ENCODE measurements around the gene FMNL2.
A peak's percentile ranks its signal among the peaks of the same experiment; 100 is the strongest.

FMNL2 gene

DNA sequence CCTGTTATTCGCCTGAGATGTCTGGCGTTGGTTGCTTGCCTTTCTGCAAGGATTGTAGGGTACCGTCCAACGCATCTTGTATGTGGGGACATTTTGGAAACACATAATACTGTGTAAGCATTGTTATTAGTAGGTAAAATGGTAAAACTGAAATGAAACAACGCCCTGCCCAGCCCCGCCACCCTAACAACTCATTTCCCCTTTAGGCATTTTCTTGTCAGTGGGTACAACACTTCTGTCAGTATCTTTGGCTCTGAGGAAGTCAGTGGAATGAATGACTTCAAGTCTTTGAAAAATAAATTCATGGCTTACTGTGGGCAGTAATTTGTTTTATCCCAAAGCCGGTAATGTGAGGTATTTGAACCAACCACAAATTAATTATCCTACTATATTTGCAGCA, 86.0 kb downstream of the FMNL2 start:
- TF ChIP-seq, protein P1, sequence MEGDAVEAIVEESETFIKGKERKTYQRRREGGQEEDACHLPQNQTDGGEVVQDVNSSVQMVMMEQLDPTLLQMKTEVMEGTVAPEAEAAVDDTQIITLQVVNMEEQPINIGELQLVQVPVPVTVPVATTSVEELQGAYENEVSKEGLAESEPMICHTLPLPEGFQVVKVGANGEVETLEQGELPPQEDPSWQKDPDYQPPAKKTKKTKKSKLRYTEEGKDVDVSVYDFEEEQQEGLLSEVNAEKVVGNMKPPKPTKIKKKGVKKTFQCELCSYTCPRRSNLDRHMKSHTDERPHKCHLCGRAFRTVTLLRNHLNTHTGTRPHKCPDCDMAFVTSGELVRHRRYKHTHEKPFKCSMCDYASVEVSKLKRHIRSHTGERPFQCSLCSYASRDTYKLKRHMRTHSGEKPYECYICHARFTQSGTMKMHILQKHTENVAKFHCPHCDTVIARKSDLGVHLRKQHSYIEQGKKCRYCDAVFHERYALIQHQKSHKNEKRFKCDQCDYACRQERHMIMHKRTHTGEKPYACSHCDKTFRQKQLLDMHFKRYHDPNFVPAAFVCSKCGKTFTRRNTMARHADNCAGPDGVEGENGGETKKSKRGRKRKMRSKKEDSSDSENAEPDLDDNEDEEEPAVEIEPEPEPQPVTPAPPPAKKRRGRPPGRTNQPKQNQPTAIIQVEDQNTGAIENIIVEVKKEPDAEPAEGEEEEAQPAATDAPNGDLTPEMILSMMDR (IDR thresholded peaks at IDR 0.05; ENCODE audit: insufficient read depth, low read length, missing control alignments): no peak
- ChIA-PET POLR2A (interaction anchor here (0.7 kb wide), 2 partner anchors 65 to 152 kb away, joined by 3 read pairs; no protein-coding TSS in a partner anchor), CTCF (interaction anchor here (1.0 to 1.6 kb wide), 4 partner anchors 8 to 228 kb away, joined by 3 to 7 read pairs (median 6); no protein-coding TSS in a partner anchor)
- DNase-seq (ENCODE audit: low read depth, low spot score): no peak
- H3K4me3 ChIP-seq (ENCODE audit: low read depth, low read length): no peak overlapping the region

DNA sequence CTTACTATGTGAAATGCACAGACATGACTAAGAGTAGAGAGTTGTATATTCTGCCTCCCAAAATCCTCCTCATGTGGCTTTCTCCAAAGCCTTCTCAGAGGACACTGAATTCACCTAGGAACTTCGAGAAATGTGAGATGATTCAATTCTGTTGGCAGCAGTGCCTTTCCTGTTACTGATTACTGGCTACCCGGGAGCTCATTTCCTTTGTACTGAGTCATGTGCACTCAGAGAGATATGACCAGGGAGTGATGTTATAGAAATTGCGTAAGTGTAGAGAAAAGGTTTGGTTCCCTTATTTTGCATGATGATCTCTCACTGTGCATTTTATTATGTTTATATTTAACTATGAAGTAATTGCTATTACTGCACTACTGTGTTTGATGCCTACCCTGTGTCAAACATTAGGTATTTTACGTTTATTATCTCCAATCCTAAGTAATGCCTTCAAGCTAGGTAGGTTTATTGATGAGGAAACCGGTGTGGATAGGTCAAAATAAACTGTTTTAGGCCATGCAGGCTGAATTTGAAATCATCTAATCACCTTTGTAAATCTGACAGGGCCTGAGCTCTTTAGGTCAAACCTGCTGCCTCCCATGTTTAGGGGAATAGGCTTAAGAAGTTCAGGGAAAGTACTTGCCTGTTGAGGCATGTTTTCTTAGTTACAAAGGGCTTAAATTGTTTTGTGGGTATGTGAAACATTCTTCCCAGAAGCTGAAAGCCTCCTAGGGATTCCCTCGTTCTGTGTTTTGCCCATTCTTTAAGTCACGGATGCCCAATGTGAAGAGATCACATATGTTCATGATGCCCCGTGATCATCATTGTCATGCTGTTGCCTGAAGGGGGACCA, 86.8 kb downstream of the FMNL2 start:
- CTCF ChIA-PET: interaction anchor here (0.9 to 1.6 kb wide), 4 partner anchors 12 to 214 kb away, joined by 3 to 7 read pairs (median 5); no protein-coding TSS in a partner anchor
- H3K4me3 ChIP-seq (ENCODE audit: low read depth, low read length): no peak overlapping the region
- POLR2A ChIA-PET: interaction anchor here (0.7 to 1.1 kb wide), 3 partner anchors 24 to 151 kb away, joined by 3 read pairs; no protein-coding TSS in a partner anchor
- TF ChIP-seq, protein P1 (IDR thresholded peaks at IDR 0.05; ENCODE audit: insufficient read depth, low read length, missing control alignments): no peak
- DNase-seq (ENCODE audit: low read depth, low spot score): peak; percentile 94

DNA sequence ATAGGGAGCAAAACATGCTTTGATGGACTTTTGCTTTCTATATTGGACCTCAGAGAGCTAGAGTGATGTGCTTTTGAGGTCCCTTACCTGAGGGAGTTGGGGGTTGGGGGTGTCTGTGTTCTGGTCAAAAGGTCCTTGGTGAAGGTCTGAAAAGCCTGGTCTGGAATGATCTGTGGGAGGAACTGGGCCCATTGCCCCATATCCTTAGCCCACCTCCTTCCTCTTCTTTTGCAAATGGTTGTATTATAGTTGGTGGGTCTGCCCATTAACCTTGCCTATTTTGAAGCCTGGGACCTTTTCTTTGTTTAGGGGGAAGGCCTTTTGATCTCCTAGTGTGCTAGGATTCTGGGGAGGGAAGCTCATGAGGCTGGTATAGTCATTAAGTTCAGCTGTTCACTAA, 88.7 kb downstream of the FMNL2 start:
- TF ChIP-seq, protein P1 (IDR thresholded peaks at IDR 0.05; ENCODE audit: insufficient read depth, low read length, missing control alignments): no peak
- POLR2A ChIA-PET: no interaction called here
- CTCF ChIA-PET: no interaction called here
- DNase-seq (ENCODE audit: low read depth, low spot score): no peak
- no peak overlapping the region for H3K4me3 ChIP-seq (ENCODE audit: low read depth, low read length)

DNA sequence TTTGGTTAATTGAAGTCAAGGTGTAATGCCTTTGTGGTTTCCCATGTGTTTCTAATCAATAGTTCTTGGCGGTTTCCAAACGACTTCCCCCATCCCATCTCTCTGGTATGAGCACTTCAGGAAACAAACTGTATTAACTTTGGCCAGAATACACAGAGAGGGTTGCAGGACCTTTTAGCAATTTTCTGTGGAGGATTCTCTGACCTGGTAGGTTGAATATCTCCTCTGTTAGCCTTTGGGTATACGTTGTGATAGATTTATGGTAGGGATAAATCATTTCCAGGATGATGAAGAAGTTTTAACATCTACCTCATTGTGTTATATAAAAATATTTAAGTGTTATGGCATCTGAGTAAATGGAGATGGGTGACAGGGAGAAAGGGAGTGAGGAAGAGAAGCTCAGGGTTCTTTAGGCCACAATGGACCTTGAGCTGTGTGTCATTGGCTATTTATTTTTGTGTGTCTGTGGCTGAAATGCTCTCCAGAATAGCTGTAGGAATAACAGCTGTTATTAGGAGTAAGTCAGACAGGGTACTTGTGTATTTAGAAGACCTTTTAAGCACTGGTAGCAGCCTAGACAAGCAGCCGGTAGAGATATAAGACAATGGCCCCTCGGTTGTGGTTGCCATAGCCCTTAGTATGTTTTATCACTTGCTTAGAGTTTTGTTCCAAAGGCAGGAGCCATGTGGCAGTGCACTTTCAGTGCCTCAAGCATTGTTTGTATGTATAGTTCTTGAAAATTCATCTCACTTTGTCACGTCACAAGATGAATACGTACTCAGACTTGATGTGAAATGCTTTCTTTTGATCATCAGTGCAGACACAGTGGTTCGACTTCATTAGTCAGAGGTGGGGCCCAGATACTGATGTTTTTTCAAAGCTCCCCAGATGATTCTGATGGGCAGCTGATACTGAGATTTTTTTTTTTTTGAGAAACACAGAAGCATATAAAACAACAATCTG, 91.1 kb downstream of the FMNL2 start:
- no peak for DNase-seq (ENCODE audit: low read depth, low spot score)
- POLR2A ChIA-PET: interaction anchor here (0.6 kb wide), 1 partner anchor 121 kb away, joined by 4 read pairs; no protein-coding TSS in a partner anchor
- no peak overlapping the region for H3K4me3 ChIP-seq (ENCODE audit: low read depth, low read length)
- TF ChIP-seq, protein P1 (IDR thresholded peaks at IDR 0.05; ENCODE audit: insufficient read depth, low read length, missing control alignments): no peak
- CTCF ChIA-PET: interaction anchor here (1.6 to 1.7 kb wide), 2 partner anchors 8 to 13 kb away, joined by 4 to 6 read pairs; no protein-coding TSS in a partner anchor

DNA sequence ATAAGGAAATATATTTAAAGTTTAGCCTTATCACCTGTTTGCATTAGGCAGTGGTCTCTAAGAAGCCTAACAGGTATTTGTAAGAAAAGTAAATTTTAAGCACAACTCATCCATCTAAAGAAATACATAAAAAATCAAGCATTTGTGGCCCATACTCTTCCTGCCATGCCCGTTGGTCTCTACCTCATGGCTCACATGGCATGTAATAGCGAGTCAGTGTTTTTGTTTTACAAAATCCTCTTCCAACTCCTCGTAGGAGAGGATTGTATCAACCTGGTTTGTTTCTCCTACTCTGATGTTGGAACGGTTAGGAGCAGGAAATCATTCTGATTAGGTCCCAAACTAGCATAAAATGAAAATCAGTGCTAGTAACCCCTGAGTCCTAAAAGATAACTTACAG, 91.8 kb downstream of the FMNL2 start:
- DNase-seq (ENCODE audit: low read depth, low spot score): no peak
- ChIA-PET CTCF (interaction anchor here (1.3 to 1.7 kb wide), 2 partner anchors 12 to 208 kb away, joined by 4 read pairs; no protein-coding TSS in a partner anchor), POLR2A (no interaction called here)
- H3K4me3 ChIP-seq (ENCODE audit: low read depth, low read length): no peak overlapping the region
- TF ChIP-seq, protein P1 (IDR thresholded peaks at IDR 0.05; ENCODE audit: insufficient read depth, low read length, missing control alignments): no peak

All from AG04449 (cell line).